ENCODE results near the gene CD207. TPM values are rescaled to one million over a fixed set of nuclear protein-coding genes. Genes with fewer than 3 reads are reported as not detected.

CD207 gene
- total RNA-seq, 1 experiment from 2014 or later, result 0.16 TPM

DNA sequence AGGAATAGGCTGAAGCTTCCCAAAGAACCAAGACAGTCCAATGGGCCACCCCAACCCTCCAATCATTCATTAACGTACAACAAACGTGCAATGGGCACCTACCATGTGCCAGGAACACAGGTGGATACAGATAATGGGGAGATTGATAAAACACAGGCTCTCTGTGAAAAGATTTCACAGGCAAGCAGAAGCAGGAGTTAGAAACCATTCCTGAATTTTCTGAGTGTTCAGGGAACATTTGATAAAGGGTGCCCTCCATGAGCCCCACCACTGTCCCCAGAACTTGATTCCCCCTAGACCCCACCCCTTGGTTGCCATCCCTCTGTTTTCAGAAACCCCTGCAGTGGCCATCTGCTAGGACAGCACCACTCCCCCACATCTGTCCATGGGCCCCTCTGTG, 1.5 kb downstream of the CD207 start:
- ChIA-PET CTCF (no interaction called here), POLR2A (no interaction called here)
- Mint-ChIP-seq H3K9me3 (ENCODE audit: unreplicated experiment) (no peaks in the 10 kb centered on the region), H3K4me3 (ENCODE audit: unreplicated experiment) (no peak overlapping the region), H3K27me3 (ENCODE audit: insufficient read depth, unreplicated experiment) (peaks cover 27% of the 10 kb centered on the region), H3K27ac (ENCODE audit: unreplicated experiment) (no peak overlapping the region), H3K36me3 (ENCODE audit: insufficient read depth, unreplicated experiment) (no peaks in the 10 kb centered on the region), H3K4me1 (ENCODE audit: low read depth, unreplicated experiment) (no peaks in the 10 kb centered on the region)
- Histone ChIP-seq H3K36me3 (ENCODE audit: control insufficient read depth, insufficient read depth, low read length) (no peaks in the 10 kb centered on the region), H3K9me3 (no peaks in the 10 kb centered on the region), H3K4me3 (ENCODE audit: low read depth, low read length) (no peak overlapping the region), H3K27me3 (replicated peaks; ENCODE audit: control insufficient read depth, insufficient read depth, low read length) (0 out of 2 replicates have a peak, but pooled peaks cover 1% of the 10 kb centered on the region), H3K4me1 (no peaks in the 10 kb centered on the region)
- intact Hi-C loops (cut with micrococcal nuclease; ENCODE audit: unreplicated experiment), result no loop called here
- DNase-seq, result no peak
- TF ChIP-seq, protein P1, sequence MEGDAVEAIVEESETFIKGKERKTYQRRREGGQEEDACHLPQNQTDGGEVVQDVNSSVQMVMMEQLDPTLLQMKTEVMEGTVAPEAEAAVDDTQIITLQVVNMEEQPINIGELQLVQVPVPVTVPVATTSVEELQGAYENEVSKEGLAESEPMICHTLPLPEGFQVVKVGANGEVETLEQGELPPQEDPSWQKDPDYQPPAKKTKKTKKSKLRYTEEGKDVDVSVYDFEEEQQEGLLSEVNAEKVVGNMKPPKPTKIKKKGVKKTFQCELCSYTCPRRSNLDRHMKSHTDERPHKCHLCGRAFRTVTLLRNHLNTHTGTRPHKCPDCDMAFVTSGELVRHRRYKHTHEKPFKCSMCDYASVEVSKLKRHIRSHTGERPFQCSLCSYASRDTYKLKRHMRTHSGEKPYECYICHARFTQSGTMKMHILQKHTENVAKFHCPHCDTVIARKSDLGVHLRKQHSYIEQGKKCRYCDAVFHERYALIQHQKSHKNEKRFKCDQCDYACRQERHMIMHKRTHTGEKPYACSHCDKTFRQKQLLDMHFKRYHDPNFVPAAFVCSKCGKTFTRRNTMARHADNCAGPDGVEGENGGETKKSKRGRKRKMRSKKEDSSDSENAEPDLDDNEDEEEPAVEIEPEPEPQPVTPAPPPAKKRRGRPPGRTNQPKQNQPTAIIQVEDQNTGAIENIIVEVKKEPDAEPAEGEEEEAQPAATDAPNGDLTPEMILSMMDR (IDR thresholded peaks at IDR 0.05; ENCODE audit: insufficient read depth in 1 of 2, low read depth in 1 of 2, low read length in 1 of 2, severe bottlenecking in 1 of 2, unreplicated experiment in 1 of 2), result no peak
- BruUV-seq (replicated peaks), result no TSS peak

- Histone ChIP-seq H3K4me3 (ENCODE audit: low read depth, low read length) (no peak overlapping the region), H3K36me3 (ENCODE audit: control insufficient read depth, insufficient read depth, low read length) (no peaks in the 10 kb centered on the region), H3K4me1 (no peaks in the 10 kb centered on the region), H3K27me3 (replicated peaks; ENCODE audit: control insufficient read depth, insufficient read depth, low read length) (no peaks in the 10 kb centered on the region; the same call in 1 of the 2 replicates), H3K9me3 (no peaks in the 10 kb centered on the region)
- DNase-seq, result no peak
- ChIA-PET CTCF (no interaction called here), POLR2A (no interaction called here)
- Mint-ChIP-seq H3K27me3 (ENCODE audit: insufficient read depth, unreplicated experiment) (peaks cover 23% of the 10 kb centered on the region), H3K36me3 (ENCODE audit: insufficient read depth, unreplicated experiment) (no peaks in the 10 kb centered on the region), H3K9me3 (ENCODE audit: unreplicated experiment) (no peaks in the 10 kb centered on the region), H3K27ac (ENCODE audit: unreplicated experiment) (no peak overlapping the region), H3K4me1 (ENCODE audit: low read depth, unreplicated experiment) (no peaks in the 10 kb centered on the region), H3K4me3 (ENCODE audit: unreplicated experiment) (no peak overlapping the region)
- BruUV-seq (replicated peaks), result no TSS peak
- TF ChIP-seq, protein P1 (IDR thresholded peaks at IDR 0.05; ENCODE audit: insufficient read depth in 1 of 2, low read depth in 1 of 2, low read length in 1 of 2, severe bottlenecking in 1 of 2, unreplicated experiment in 1 of 2), result no peak
- intact Hi-C loops (cut with micrococcal nuclease; ENCODE audit: unreplicated experiment), result no loop called here
Measured at GRCh38 chr2:70833246-70833645, 2.4 kb downstream of the CD207 start.

DNA sequence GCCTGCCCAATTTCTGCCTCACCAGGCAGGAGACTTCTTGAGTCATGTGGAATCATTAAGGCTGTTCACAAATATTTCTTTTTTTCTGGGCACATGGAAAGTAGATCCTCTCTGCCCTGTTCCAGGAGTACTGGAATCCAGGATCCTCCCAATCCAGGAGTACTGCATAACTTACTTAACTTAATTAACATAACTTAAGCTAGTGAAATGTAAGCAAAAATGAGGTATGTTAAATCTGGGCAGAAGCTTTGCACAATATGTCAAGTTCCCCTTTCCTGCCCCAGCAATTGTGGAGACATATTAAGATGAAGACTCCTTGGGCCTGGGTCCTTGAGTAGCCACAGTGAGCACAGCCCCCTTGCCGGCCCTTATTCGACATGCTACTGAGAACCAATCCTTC, 3.2 kb downstream of the CD207 start:
- no peaks in the 10 kb centered on the region for H3K9me3 Mint-ChIP-seq (ENCODE audit: unreplicated experiment)

More for the DNA sequence above, 3.2 kb downstream of the CD207 start:
- BruUV-seq (replicated peaks), result no TSS peak
- intact Hi-C loops (cut with micrococcal nuclease; ENCODE audit: unreplicated experiment), result no loop called here
- H3K27me3 ChIP-seq (replicated peaks; ENCODE audit: control insufficient read depth, insufficient read depth, low read length), result no peaks in the 10 kb centered on the region; the same call in 1 of the 2 replicates
- DNase-seq, result no peak
- Mint-ChIP-seq H3K4me1 (ENCODE audit: low read depth, unreplicated experiment) (no peaks in the 10 kb centered on the region), H3K27ac (ENCODE audit: unreplicated experiment) (no peak overlapping the region), H3K4me3 (ENCODE audit: unreplicated experiment) (no peak overlapping the region), H3K36me3 (ENCODE audit: insufficient read depth, unreplicated experiment) (no peaks in the 10 kb centered on the region), H3K27me3 (ENCODE audit: insufficient read depth, unreplicated experiment) (peaks cover 24% of the 10 kb centered on the region)
- CTCF ChIA-PET, result no interaction called here
- no peak overlapping the region for H3K4me3 ChIP-seq (ENCODE audit: low read depth, low read length)
- POLR2A ChIA-PET, result no interaction called here
- TF ChIP-seq, protein P1 (IDR thresholded peaks at IDR 0.05; ENCODE audit: insufficient read depth in 1 of 2, low read depth in 1 of 2, low read length in 1 of 2, severe bottlenecking in 1 of 2, unreplicated experiment in 1 of 2), result no peak
- no peaks in the 10 kb centered on the region for H3K36me3 ChIP-seq (ENCODE audit: control insufficient read depth, insufficient read depth, low read length)
- no peaks in the 10 kb centered on the region for H3K4me1 ChIP-seq
- H3K9me3 ChIP-seq, result no peaks in the 10 kb centered on the region
